Astrocyte (in vitro differentiated cells and primary cell): Measurements from ENCODE around the gene GCNT2.

Source experiments
- EZH2 ChIP-seq: IDR thresholded peaks from 2 replicates; pipeline ENCODE4 v1.6.1; 2012; ENCODE audit warnings: mild to moderate bottlenecking, low read length, inconsistent platforms; ENCODE audit not compliant: insufficient read depth
- TF ChIP-seq, protein P1 (sequence below): IDR thresholded peaks from 2 replicates; pipeline ENCODE4 v1.5.1; 2011; ENCODE audit warnings: low read depth, mild to moderate bottlenecking, inconsistent platforms, low read length, moderate library complexity; ENCODE audit not compliant: insufficient read depth

DNA sequence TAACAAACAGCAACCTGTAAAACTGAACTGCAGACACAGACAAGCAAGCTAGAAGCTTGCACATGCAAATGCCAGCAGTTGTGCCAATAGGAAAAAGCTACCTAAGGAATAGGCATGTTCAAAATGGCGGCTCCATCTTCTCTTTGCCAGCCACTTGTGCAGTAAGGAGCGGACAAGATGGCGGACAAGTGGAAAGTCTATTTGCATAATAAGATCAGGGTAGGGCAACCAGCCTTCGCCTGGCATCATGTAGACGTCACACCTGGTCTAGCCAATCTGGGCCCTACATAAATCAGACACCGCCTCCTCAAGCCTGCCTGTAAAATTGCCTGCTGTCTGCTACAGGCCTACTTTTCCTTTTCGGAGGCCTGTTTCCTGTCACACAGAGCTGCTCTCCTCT, 155.3 kb downstream of the GCNT2 start:
- TF ChIP-seq, protein P1, sequence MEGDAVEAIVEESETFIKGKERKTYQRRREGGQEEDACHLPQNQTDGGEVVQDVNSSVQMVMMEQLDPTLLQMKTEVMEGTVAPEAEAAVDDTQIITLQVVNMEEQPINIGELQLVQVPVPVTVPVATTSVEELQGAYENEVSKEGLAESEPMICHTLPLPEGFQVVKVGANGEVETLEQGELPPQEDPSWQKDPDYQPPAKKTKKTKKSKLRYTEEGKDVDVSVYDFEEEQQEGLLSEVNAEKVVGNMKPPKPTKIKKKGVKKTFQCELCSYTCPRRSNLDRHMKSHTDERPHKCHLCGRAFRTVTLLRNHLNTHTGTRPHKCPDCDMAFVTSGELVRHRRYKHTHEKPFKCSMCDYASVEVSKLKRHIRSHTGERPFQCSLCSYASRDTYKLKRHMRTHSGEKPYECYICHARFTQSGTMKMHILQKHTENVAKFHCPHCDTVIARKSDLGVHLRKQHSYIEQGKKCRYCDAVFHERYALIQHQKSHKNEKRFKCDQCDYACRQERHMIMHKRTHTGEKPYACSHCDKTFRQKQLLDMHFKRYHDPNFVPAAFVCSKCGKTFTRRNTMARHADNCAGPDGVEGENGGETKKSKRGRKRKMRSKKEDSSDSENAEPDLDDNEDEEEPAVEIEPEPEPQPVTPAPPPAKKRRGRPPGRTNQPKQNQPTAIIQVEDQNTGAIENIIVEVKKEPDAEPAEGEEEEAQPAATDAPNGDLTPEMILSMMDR: no peak
- no peak for TF ChIP-seq EZH2
